Loucy (cell line): Measurements from ENCODE around the gene ANKRD34A.

Experiments
- H2AFZ ChIP-seq: fragments of 200-600 bp; sonication (generic); 2 replicates; pipeline ENCODE4 v1.6.0; 2016; ENCODE audit warnings: antibody characterized with exemption, mild to moderate bottlenecking, low read length, moderate library complexity
- H3F3A ChIP-seq: fragments of 200-600 bp; 2 replicates; pipeline ENCODE4 v1.6.0; 2016; ENCODE audit warnings: antibody characterized with exemption, low read depth, mild to moderate bottlenecking
- H3K27me3 ChIP-seq: fragments of 200-600 bp; sonication (generic); 2 replicates; pipeline ENCODE4 v1.6.1; 2014; ENCODE audit warnings: low read length, mild to moderate bottlenecking; ENCODE audit not compliant: insufficient read depth, poor library complexity, severe bottlenecking
- H3K36me3 ChIP-seq: fragments of 200-600 bp; sonication (generic); 2 replicates; pipeline ENCODE4 v1.6.1; 2016; ENCODE audit warnings: low read length; ENCODE audit not compliant: insufficient read depth
- H3K4me1 ChIP-seq: fragments of 200-600 bp; sonication (generic); 2 replicates; pipeline ENCODE4 v1.5.1; 2014; ENCODE audit warnings: low read length, mild to moderate bottlenecking; ENCODE audit not compliant: insufficient read depth, poor library complexity, severe bottlenecking
- H3K4me2 ChIP-seq: fragments of 200-600 bp; sonication (generic); 2 replicates; pipeline ENCODE4 v1.6.0; 2014; ENCODE audit warnings: antibody characterized with exemption, low read length, low read depth, mild to moderate bottlenecking; ENCODE audit not compliant: poor library complexity, severe bottlenecking
- H3K4me3 ChIP-seq: fragments of 200-600 bp; sonication (generic); 2 replicates; pipeline ENCODE4 v1.5.1; 2014; ENCODE audit warnings: low read length, mild to moderate bottlenecking, mixed read lengths; ENCODE audit not compliant: poor library complexity, severe bottlenecking
- H3K79me2 ChIP-seq: fragments of 200-600 bp; sonication (generic); 2 replicates; pipeline ENCODE4 v1.6.1; 2014; ENCODE audit warnings: low read length; ENCODE audit not compliant: insufficient read depth
- H3K9ac ChIP-seq: fragments of 200-600 bp; sonication (generic); 2 replicates; pipeline ENCODE4 v1.6.0; 2014; ENCODE audit warnings: mild to moderate bottlenecking, low read depth, low read length, moderate library complexity; ENCODE audit not compliant: poor library complexity, severe bottlenecking
- H3K9me2 ChIP-seq: fragments of 200-600 bp; sonication (generic); replicated peaks from 2 replicates; pipeline ENCODE4 v1.6.1; 2016; ENCODE audit warnings: low read depth, low read length, mixed read lengths
- H3K9me3 ChIP-seq: fragments of 200-600 bp; sonication (generic); 2 replicates; pipeline ENCODE4 v1.6.1; 2014; ENCODE audit warnings: mild to moderate bottlenecking, antibody characterized with exemption, low read length, low read depth; ENCODE audit not compliant: insufficient read depth
- H4K20me1 ChIP-seq: fragments of 200-600 bp; sonication (generic); 2 replicates; pipeline ENCODE4 v1.6.0; 2014; ENCODE audit warnings: antibody characterized with exemption, low read length, mild to moderate bottlenecking; ENCODE audit not compliant: insufficient read depth, poor library complexity, severe bottlenecking
- EZH2phosphoT487 ChIP-seq: fragments of 200-600 bp; IDR thresholded peaks from 2 replicates; pipeline ENCODE4 v1.6.1; 2018; ENCODE audit warnings: antibody characterized with exemption, mild to moderate bottlenecking, moderate library complexity, borderline replicate concordance
- TF ChIP-seq, protein P1 (sequence below): fragments of 200-600 bp; sonication (generic); conservative IDR thresholded peaks from 2 replicates; pipeline ENCODE4 v1.5.1; 2014; ENCODE audit warnings: mild to moderate bottlenecking, antibody characterized with exemption, low read length

ANKRD34A gene

GRCh38 chr1:145980457-145980994, 16.2 kb upstream of the ANKRD34A start:
- Histone ChIP-seq H3F3A (peaks cover 9% of the 10 kb centered on the region; the same call in 1 of the 2 replicates), H3K4me1 (peaks cover 73% of the 10 kb centered on the region)

GRCh38 chr1:145979746-145980456, 15.5 kb upstream of the ANKRD34A start:
- Histone ChIP-seq H2AFZ (no peak overlapping the region), H3K27me3 (no peaks in the 10 kb centered on the region), H4K20me1 (no peaks in the 10 kb centered on the region), H3F3A (peaks cover 9% of the 10 kb centered on the region; the same call in 1 of the 2 replicates), H3K4me2 (peak overlapping the region; percentile 87), H3K9me3 (no peaks in the 10 kb centered on the region), H3K79me2 (no peaks in the 10 kb centered on the region), H3K9ac (peak overlapping the region; percentile 79), H3K4me3 (peak overlapping the region; percentile 70), H3K9me2 (no peaks in the 10 kb centered on the region), H3K4me1 (peaks cover 67% of the 10 kb centered on the region), H3K36me3 (no peaks in the 10 kb centered on the region)
- TF ChIP-seq EZH2phosphoT487 = no peak
- TF ChIP-seq, protein P1, sequence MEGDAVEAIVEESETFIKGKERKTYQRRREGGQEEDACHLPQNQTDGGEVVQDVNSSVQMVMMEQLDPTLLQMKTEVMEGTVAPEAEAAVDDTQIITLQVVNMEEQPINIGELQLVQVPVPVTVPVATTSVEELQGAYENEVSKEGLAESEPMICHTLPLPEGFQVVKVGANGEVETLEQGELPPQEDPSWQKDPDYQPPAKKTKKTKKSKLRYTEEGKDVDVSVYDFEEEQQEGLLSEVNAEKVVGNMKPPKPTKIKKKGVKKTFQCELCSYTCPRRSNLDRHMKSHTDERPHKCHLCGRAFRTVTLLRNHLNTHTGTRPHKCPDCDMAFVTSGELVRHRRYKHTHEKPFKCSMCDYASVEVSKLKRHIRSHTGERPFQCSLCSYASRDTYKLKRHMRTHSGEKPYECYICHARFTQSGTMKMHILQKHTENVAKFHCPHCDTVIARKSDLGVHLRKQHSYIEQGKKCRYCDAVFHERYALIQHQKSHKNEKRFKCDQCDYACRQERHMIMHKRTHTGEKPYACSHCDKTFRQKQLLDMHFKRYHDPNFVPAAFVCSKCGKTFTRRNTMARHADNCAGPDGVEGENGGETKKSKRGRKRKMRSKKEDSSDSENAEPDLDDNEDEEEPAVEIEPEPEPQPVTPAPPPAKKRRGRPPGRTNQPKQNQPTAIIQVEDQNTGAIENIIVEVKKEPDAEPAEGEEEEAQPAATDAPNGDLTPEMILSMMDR = no peak

More at GRCh38 chr1:145980457-145980994, 16.2 kb upstream of the ANKRD34A start:
- Histone ChIP-seq H3K4me3 (peak overlapping the region; percentile 70), H3K9me3 (no peaks in the 10 kb centered on the region), H2AFZ (no peak overlapping the region), H3K9me2 (no peaks in the 10 kb centered on the region), H3K79me2 (no peaks in the 10 kb centered on the region), H3K4me2 (peak overlapping the region; percentile 87), H4K20me1 (no peaks in the 10 kb centered on the region), H3K27me3 (no peaks in the 10 kb centered on the region), H3K36me3 (no peaks in the 10 kb centered on the region), H3K9ac (peak overlapping the region; percentile 79)
- TF ChIP-seq, protein P1 = no peak
- no peak for TF ChIP-seq EZH2phosphoT487

DNA sequence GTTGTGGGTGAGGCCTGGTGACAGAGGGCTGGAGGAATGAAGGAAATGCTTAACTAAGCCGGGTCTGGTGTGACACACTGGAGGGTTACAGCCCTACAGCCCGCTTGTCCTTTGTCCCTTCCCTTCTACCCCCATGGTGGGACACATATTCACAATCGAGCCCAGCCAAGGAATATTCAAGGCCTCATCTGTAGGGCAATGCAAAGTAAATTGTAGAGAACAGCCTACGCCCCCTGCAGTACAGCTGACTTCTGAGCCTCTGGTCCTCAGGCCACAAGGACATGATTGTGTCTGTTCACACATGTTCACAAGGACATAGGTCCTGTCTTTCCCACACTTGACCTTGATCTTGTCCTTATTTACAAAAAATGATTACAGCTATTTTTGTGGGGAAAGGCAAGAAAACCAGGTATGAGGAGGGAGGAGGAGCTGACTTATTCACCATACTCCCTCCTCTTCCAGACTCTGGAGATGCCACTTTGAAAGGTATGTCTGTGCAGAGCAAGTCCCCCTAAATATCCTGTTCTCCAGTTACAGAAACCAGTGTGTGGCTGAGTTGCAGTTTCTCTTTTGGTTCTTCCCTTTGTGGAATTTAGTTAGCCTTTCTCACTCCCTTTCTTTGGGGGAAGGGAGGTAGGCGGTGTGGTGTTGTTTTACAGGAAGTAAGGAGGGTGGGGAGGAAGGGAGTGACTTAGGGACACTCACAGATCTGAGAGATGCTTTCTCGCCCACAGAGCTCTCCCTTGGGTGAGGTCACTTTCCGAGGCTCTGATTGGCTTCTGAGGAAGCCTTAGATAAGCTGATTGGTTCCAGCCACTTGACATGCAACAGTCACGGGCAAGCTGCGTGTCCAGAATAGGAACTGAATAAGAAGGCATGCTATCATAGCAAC, 14.7 kb upstream of the ANKRD34A start:
- Histone ChIP-seq H3K9me2 (no peaks in the 10 kb centered on the region), H3K27me3 (no peaks in the 10 kb centered on the region), H3K9me3 (no peaks in the 10 kb centered on the region), H3K79me2 (no peaks in the 10 kb centered on the region), H3K9ac (peak overlapping the region; percentile 84), H3K4me3 (peak overlapping the region; percentile 70), H3F3A (peaks cover 9% of the 10 kb centered on the region; the same call in 1 of the 2 replicates), H3K4me1 (peaks cover 64% of the 10 kb centered on the region), H3K4me2 (peak overlapping the region; percentile 87), H4K20me1 (no peaks in the 10 kb centered on the region), H3K36me3 (no peaks in the 10 kb centered on the region), H2AFZ (no peak overlapping the region)
- TF ChIP-seq, protein P1 = peak; percentile 69
- no peak for TF ChIP-seq EZH2phosphoT487
